Astrocyte (in vitro differentiated cells and primary cell): ENCODE results near the gene MCF2L2. TPM values are rescaled to one million over a fixed set of nuclear protein-coding genes. Genes with fewer than 3 reads are reported as not detected.
A peak's percentile ranks its signal among the peaks of the same experiment; 100 is the strongest.

Source experiments
- DNase-seq: peaks from one replicate; pipeline ENCODE4 v3.0.0-alpha.2; 2010; ENCODE audit warnings: low read depth
- FAIRE-seq: peaks from 2 replicates; lab custom pipeline; 2011; peaks lifted over from hg19 to GRCh38; lab: Jason Lieb, UNC
- H2AFZ ChIP-seq: 2 replicates; pipeline ENCODE4 v1.6.0; 2012; ENCODE audit warnings: low read depth, low read length, inconsistent platforms
- H3K27ac ChIP-seq: 2 replicates; pipeline ENCODE4 v1.5.1; 2011; ENCODE audit warnings: low read depth, low read length, inconsistent platforms
- H3K27me3 ChIP-seq: 2 replicates; pipeline ENCODE4 v1.6.0; 2011; ENCODE audit warnings: low read length, inconsistent platforms; ENCODE audit not compliant: insufficient read depth
- H3K36me3 ChIP-seq: 2 replicates; pipeline ENCODE4 v1.5.1; 2011; ENCODE audit warnings: low read length, inconsistent platforms; ENCODE audit not compliant: insufficient read depth
- H3K4me1 ChIP-seq: 2 replicates; pipeline ENCODE4 v1.5.1; 2011; ENCODE audit warnings: low read length, inconsistent platforms; ENCODE audit not compliant: insufficient read depth
- H3K4me2 ChIP-seq: 2 replicates; pipeline ENCODE4 v1.6.0; 2012; ENCODE audit warnings: low read length, inconsistent platforms
- H3K4me3 ChIP-seq: 2 replicates; pipeline ENCODE4 v1.5.1; 2011; ENCODE audit warnings: low read depth, mild to moderate bottlenecking, low read length, inconsistent platforms; ENCODE audit not compliant: insufficient read depth
- H3K79me2 ChIP-seq: 2 replicates; pipeline ENCODE4 v1.6.0; 2012; ENCODE audit warnings: mild to moderate bottlenecking, low read length, inconsistent platforms; ENCODE audit not compliant: insufficient read depth
- H3K9ac ChIP-seq: 2 replicates; pipeline ENCODE4 v1.6.0; 2012; ENCODE audit warnings: mild to moderate bottlenecking, low read length, inconsistent platforms
- H3K9me3 ChIP-seq: 2 replicates; pipeline ENCODE4 v1.5.1; 2012; ENCODE audit warnings: low read depth, mild to moderate bottlenecking, low read length, inconsistent platforms; ENCODE audit not compliant: insufficient read depth
- H4K20me1 ChIP-seq: 2 replicates; pipeline ENCODE4 v1.6.0; 2012; ENCODE audit warnings: low read length, inconsistent platforms; ENCODE audit not compliant: insufficient read depth
- H3K27ac Mint-ChIP-seq: one replicate; pipeline ENCODE4 v1.8.0; 2021; ENCODE audit warnings: mild to moderate bottlenecking, mixed read lengths; ENCODE audit not compliant: unreplicated experiment
- H3K27me3 Mint-ChIP-seq: one replicate; pipeline ENCODE4 v1.8.0; 2021; ENCODE audit warnings: low read depth, mixed read lengths; ENCODE audit not compliant: unreplicated experiment
- H3K36me3 Mint-ChIP-seq: one replicate; pipeline ENCODE4 v1.8.0; 2021; ENCODE audit warnings: low read depth, mixed read lengths; ENCODE audit not compliant: unreplicated experiment
- H3K4me1 Mint-ChIP-seq: one replicate; pipeline ENCODE4 v1.8.0; 2021; ENCODE audit warnings: low read depth, mixed read lengths; ENCODE audit not compliant: unreplicated experiment
- H3K4me3 Mint-ChIP-seq: one replicate; pipeline ENCODE4 v1.8.0; 2021; ENCODE audit warnings: mild to moderate bottlenecking, moderate library complexity, mixed read lengths; ENCODE audit not compliant: unreplicated experiment
- H3K9me3 Mint-ChIP-seq: one replicate; pipeline ENCODE4 v1.8.0; 2021; ENCODE audit warnings: mild to moderate bottlenecking, mixed read lengths; ENCODE audit not compliant: unreplicated experiment
- CTCF ChIP-seq: IDR thresholded peaks from 2 replicates; pipeline ENCODE4 v1.5.1; 2011; ENCODE audit warnings: low read depth, mild to moderate bottlenecking, inconsistent platforms, low read length, moderate library complexity; ENCODE audit not compliant: insufficient read depth
- EZH2 ChIP-seq: IDR thresholded peaks from 2 replicates; pipeline ENCODE4 v1.6.1; 2012; ENCODE audit warnings: mild to moderate bottlenecking, low read length, inconsistent platforms; ENCODE audit not compliant: insufficient read depth
- total RNA-seq: library from RNA; stranded (reverse); gene quantifications from 2 replicates; pipeline ENCODE4 v1.2.1, GENCODE V29; 2021

MCF2L2 gene
- total RNA-seq, 1 donor from 2014 or later: 0.89 TPM

- TF ChIP-seq EZH2 (no peak), CTCF (no peak)
- Mint-ChIP-seq H3K9me3 (no peaks in the 10 kb centered on the region), H3K4me1 (no peaks in the 10 kb centered on the region), H3K4me3 (no peak overlapping the region), H3K27me3 (peaks cover 3% of the 10 kb centered on the region), H3K27ac (no peak overlapping the region), H3K36me3 (no peaks in the 10 kb centered on the region)
- Histone ChIP-seq H3K36me3 (no peaks in the 10 kb centered on the region), H2AFZ (no peak overlapping the region), H3K4me1 (no peaks in the 10 kb centered on the region), H3K4me2 (no peak overlapping the region), H3K9me3 (no peaks in the 10 kb centered on the region), H3K9ac (no peak overlapping the region), H3K27me3 (peaks cover 14% of the 10 kb centered on the region), H3K4me3 (no peak overlapping the region), H3K27ac (no peak overlapping the region), H3K79me2 (no peaks in the 10 kb centered on the region), H4K20me1 (no peaks in the 10 kb centered on the region)
- no peak for FAIRE-seq
- DNase-seq: no peak
Observed at GRCh38 chr3:183410759-183411158, 17.7 kb downstream of the MCF2L2 start.

- FAIRE-seq: no peak
Observed at GRCh38 chr3:183410280-183410679, 18.1 kb downstream of the MCF2L2 start.

More at GRCh38 chr3:183410280-183410679, 18.1 kb downstream of the MCF2L2 start:
- DNase-seq: peak; percentile 40
- no peak overlapping the region for H3K4me3 Mint-ChIP-seq
- no peaks in the 10 kb centered on the region for H3K4me1 Mint-ChIP-seq
- Histone ChIP-seq H3K4me3 (no peak overlapping the region), H3K27ac (no peak overlapping the region), H3K79me2 (no peaks in the 10 kb centered on the region), H2AFZ (no peak overlapping the region), H4K20me1 (no peaks in the 10 kb centered on the region), H3K9ac (no peak overlapping the region), H3K27me3 (peaks cover 14% of the 10 kb centered on the region), H3K4me2 (no peak overlapping the region), H3K36me3 (no peaks in the 10 kb centered on the region), H3K4me1 (no peaks in the 10 kb centered on the region), H3K9me3 (no peaks in the 10 kb centered on the region)
- no peaks in the 10 kb centered on the region for H3K36me3 Mint-ChIP-seq
- H3K27me3 Mint-ChIP-seq: peaks cover 3% of the 10 kb centered on the region
- TF ChIP-seq EZH2 (no peak), CTCF (no peak)
- no peak overlapping the region for H3K27ac Mint-ChIP-seq
- H3K9me3 Mint-ChIP-seq: no peaks in the 10 kb centered on the region
